ENCODE results near the gene VEGFD.

- TF ChIP-seq CTCF (IDR thresholded peaks at IDR 0.05) = no peak
- no peak for TF ChIP-seq POLR2AphosphoS5 (IDR thresholded peaks at IDR 0.05)
- TF ChIP-seq POLR2A (IDR thresholded peaks at IDR 0.05) = no peak
These were observed 45.9 kb upstream of the VEGFD start for GRCh38 chrX:15430076-15430475.

All from upper lobe of left lung (tissue), 4 donors.